ENCODE data around the gene MYL7. TPM values are rescaled to one million over a fixed set of nuclear protein-coding genes. Genes with fewer than 3 reads are reported as not detected.
A peak's percentile ranks its signal among the peaks of the same experiment; 100 is the strongest.

MYL7 gene
- total and polyA plus RNA-seq, 8 donors, result 0.82 to 5.5 (median 1.2) TPM; not detected in 2

- H3K4me1 ChIP-seq, result no peaks in the 10 kb centered on the region
- ATAC-seq, result no peak
- H3K27me3 ChIP-seq, result peaks cover 0 to 21% of the 10 kb centered on the region in 2 donors
- H3K4me3 ChIP-seq, result no peak overlapping the region
- no peaks in the 10 kb centered on the region for H3K36me3 ChIP-seq
- peaks cover 0 to 9% of the 10 kb centered on the region in 2 donors for H3K9me3 ChIP-seq
- TF ChIP-seq, protein P1, sequence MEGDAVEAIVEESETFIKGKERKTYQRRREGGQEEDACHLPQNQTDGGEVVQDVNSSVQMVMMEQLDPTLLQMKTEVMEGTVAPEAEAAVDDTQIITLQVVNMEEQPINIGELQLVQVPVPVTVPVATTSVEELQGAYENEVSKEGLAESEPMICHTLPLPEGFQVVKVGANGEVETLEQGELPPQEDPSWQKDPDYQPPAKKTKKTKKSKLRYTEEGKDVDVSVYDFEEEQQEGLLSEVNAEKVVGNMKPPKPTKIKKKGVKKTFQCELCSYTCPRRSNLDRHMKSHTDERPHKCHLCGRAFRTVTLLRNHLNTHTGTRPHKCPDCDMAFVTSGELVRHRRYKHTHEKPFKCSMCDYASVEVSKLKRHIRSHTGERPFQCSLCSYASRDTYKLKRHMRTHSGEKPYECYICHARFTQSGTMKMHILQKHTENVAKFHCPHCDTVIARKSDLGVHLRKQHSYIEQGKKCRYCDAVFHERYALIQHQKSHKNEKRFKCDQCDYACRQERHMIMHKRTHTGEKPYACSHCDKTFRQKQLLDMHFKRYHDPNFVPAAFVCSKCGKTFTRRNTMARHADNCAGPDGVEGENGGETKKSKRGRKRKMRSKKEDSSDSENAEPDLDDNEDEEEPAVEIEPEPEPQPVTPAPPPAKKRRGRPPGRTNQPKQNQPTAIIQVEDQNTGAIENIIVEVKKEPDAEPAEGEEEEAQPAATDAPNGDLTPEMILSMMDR (IDR thresholded peaks at IDR 0.05), result no peak
- H3K27ac ChIP-seq, result no peak overlapping the region
- intact Hi-C loops (cut with DNase I), result no loop called here
- DNase-seq, result no peak
Measured at GRCh38 chr7:44183386-44183785, 42.3 kb upstream of the MYL7 start.

GRCh38 chr7:44182827-44183226, 41.7 kb upstream of the MYL7 start:
- TF ChIP-seq, protein P1 (IDR thresholded peaks at IDR 0.05), result no peak
- no peak overlapping the region for H3K4me3 ChIP-seq
- intact Hi-C loops (cut with DNase I), result no loop called here
- DNase-seq (no peak), ATAC-seq (no peak)
- H3K4me1 ChIP-seq, result no peaks in the 10 kb centered on the region
- H3K27me3 ChIP-seq, result peaks cover 0 to 19% of the 10 kb centered on the region in 2 donors
- H3K36me3 ChIP-seq, result no peaks in the 10 kb centered on the region
- no peak overlapping the region for H3K27ac ChIP-seq
- H3K9me3 ChIP-seq, result peaks cover 0 to 9% of the 10 kb centered on the region in 2 donors

GRCh38 chr7:44180631-44181030, 39.5 kb upstream of the MYL7 start:
- TF ChIP-seq, protein P1 (IDR thresholded peaks at IDR 0.05), result no peak
- intact Hi-C loops (cut with DNase I), result no loop called here
- ATAC-seq (no peak), DNase-seq (no peak)
- Histone ChIP-seq H3K4me1 (no peaks in the 10 kb centered on the region), H3K27ac (no peak overlapping the region), H3K36me3 (no peaks in the 10 kb centered on the region), H3K9me3 (peaks cover 0 to 9% of the 10 kb centered on the region in 2 donors), H3K4me3 (no peak overlapping the region), H3K27me3 (peaks cover 0 to 38% of the 10 kb centered on the region in 2 donors)

DNA sequence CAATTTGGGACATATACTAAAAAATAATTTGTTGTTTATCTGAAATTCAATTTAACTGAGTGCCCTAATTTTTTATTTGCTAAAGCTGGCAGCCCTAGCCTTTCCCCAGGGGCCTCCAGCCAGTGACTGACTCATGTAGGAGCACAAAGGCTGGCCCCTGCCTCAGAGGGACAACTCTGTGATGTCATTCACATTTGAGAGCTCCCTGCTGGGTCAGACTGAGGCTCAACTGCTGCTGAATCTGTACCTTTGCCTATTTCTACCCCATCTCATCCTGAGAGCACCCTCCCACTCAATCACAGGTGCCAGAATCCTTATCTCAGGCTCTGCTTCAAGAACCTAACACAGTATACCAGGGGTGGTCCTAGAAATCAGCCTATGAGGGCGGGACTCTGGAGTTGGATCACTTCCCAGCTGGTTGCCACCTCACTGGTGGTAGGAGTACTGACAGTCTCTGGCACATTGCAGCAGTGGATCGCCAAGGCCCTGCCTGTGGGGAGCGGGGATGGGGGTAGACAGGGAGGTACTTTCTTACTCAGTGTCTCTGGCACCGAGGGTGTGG, 36.5 kb upstream of the MYL7 start:
- Histone ChIP-seq H3K36me3 (no peaks in the 10 kb centered on the region), H3K27me3 (peaks cover 0 to 35% of the 10 kb centered on the region in 2 donors), H3K9me3 (peaks cover 0 to 6% of the 10 kb centered on the region in 2 donors), H3K27ac (no peak overlapping the region), H3K4me3 (no peak overlapping the region), H3K4me1 (no peaks in the 10 kb centered on the region)
- TF ChIP-seq, protein P1 (IDR thresholded peaks at IDR 0.05), result no peak
- no peak for DNase-seq
- intact Hi-C loops (cut with DNase I), result no loop called here
- peak; percentile 26 for ATAC-seq

DNA sequence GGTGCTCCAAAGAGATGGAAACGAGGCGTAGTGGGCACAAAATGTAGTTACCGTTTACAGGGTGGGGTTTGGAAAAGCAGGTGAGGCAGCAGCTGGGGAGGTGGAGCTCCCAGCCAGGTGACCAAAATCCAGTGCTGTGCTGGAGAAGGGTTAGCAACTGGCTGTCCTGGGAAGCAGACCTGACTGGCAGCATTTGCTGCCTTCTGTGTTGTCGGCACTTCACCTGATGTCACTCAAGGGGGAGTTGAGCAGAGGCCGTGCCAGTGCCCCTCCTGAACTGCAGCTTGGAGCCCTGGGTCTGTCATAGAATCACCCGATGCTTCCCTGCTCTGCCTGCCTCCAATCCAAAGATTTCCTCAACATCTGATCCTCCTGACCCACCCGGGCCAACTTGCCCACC, 35.4 kb upstream of the MYL7 start:
- no peaks in the 10 kb centered on the region for H3K36me3 ChIP-seq
- ATAC-seq (no peak), DNase-seq (no peak)
- H3K4me1 ChIP-seq, result no peaks in the 10 kb centered on the region
- no peak overlapping the region for H3K27ac ChIP-seq
- H3K4me3 ChIP-seq, result no peak overlapping the region
- peaks cover 0 to 30% of the 10 kb centered on the region in 2 donors for H3K27me3 ChIP-seq
- TF ChIP-seq, protein P1 (IDR thresholded peaks at IDR 0.05), result no peak
- intact Hi-C loops (cut with DNase I), result no loop called here
- H3K9me3 ChIP-seq, result no peaks in the 10 kb centered on the region
